ENCODE measurements around the gene ADGRB3. TPM values are rescaled to one million over a fixed set of nuclear protein-coding genes. Genes with fewer than 3 reads are reported as not detected.

Gene ADGRB3
- total RNA-seq, 1 donor from 2014 or later: 1.8 TPM

DNA sequence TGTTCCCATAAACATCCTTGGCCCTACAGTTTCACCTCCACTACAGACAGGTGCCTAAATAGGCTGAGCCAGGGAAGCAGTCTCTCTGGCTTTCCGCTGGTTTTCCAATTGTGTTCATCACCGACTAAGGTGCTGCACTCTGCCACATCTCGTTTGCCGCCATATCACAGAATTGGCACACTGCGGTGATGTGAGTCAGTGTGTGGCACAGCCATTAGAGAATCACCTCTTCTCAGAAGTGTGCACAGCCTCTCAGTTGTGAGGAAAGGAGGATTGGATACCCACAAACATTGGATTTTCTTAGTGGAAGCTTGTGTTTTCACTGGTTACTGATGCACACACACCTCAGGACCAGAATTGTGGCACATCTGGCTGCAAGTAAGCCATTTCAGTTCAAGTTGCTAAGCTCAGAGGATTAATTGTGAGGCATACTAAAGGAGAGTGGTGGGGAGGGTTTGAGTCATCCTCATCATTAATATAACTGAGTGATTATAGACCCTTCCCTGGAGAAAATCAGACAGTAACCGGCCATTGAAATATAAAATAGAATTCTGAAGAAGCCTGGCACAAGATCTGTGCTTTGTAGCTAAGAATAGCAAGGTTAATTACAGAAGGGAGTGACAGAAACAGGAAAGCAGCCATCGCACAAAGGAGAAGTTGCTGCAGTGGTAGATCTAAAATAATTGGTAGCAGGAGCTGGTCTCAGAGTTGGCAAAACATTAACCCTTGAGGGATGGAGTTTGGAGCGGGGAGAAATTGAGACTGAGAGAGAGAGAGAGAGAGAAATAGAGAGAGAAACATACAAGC is 654.8 kb downstream of the ADGRB3 start:
- no peak overlapping the region for H3K27ac Mint-ChIP-seq
- no peak for TF ChIP-seq CTCF (IDR thresholded peaks at IDR 0.05; ENCODE audit: unreplicated experiment)
- H3K36me3 Mint-ChIP-seq (ENCODE audit: insufficient read depth): no peaks in the 10 kb centered on the region
- H3K27me3 Mint-ChIP-seq: no peaks in the 10 kb centered on the region
- DNase-seq (ENCODE audit: low spot score, unreplicated experiment): no peak
- peaks cover 1% of the 10 kb centered on the region for H3K4me1 Mint-ChIP-seq (ENCODE audit: low read depth)
- H3K4me3 Mint-ChIP-seq (ENCODE audit: low read depth): no peak overlapping the region
- H3K9me3 Mint-ChIP-seq (ENCODE audit: low read depth): no peaks in the 10 kb centered on the region

DNA sequence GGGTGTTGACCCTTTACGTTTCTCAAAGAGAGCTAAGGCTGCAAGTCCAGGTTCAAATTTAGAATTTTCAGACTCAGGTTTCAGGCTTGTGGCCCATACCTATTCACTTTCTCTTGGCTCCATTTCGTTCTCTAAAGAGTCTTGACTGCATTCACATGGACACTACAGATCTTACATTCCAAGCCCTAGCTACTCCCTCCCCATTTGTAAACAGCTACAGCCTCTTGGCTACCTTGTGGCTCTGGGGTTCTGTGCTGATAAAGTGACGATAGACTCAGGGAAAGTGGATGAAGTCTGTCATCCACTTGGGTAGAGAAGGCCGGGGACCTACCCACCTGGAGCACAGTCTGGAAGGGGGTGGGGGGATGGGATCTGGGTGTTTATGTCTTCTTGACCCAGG is 658.4 kb downstream of the ADGRB3 start:
- peaks cover 1% of the 10 kb centered on the region for H3K4me1 Mint-ChIP-seq (ENCODE audit: low read depth)
- no peaks in the 10 kb centered on the region for H3K27me3 Mint-ChIP-seq
- H3K4me3 Mint-ChIP-seq (ENCODE audit: low read depth): no peak overlapping the region
- H3K27ac Mint-ChIP-seq: no peak overlapping the region
- H3K36me3 Mint-ChIP-seq (ENCODE audit: insufficient read depth): no peaks in the 10 kb centered on the region
- no peak for DNase-seq (ENCODE audit: low spot score, unreplicated experiment)
- no peaks in the 10 kb centered on the region for H3K9me3 Mint-ChIP-seq (ENCODE audit: low read depth)
- no peak for TF ChIP-seq CTCF (IDR thresholded peaks at IDR 0.05; ENCODE audit: unreplicated experiment)

DNA sequence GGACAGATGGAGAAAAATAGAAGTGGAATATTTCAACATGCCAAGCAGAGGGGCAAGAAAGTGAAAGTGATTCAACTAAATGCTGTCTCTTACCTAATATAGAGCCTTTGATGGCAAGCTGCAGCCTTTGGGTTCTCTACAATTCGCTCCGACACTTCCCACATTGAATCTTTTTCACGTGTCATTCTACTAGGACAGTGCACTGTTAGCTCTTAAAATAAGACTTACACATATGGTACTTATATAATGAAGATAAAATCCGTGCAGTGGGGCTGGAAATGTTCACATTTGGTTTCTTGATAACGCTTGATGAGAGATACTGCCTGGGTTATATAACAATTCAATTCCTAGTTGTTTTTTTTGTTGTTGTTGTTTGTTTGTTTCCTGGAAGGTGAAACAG is 659.3 kb downstream of the ADGRB3 start:
- H3K27me3 Mint-ChIP-seq: no peaks in the 10 kb centered on the region
- H3K36me3 Mint-ChIP-seq (ENCODE audit: insufficient read depth): no peaks in the 10 kb centered on the region
- no peak overlapping the region for H3K27ac Mint-ChIP-seq
- no peak for TF ChIP-seq CTCF (IDR thresholded peaks at IDR 0.05; ENCODE audit: unreplicated experiment)
- peaks cover 1% of the 10 kb centered on the region for H3K4me1 Mint-ChIP-seq (ENCODE audit: low read depth)
- no peak overlapping the region for H3K4me3 Mint-ChIP-seq (ENCODE audit: low read depth)
- H3K9me3 Mint-ChIP-seq (ENCODE audit: low read depth): no peaks in the 10 kb centered on the region
- no peak for DNase-seq (ENCODE audit: low spot score, unreplicated experiment)

GRCh38 chr6:69294862-69295261 is 659.8 kb downstream of the ADGRB3 start:
- Mint-ChIP-seq H3K27me3 (no peaks in the 10 kb centered on the region), H3K36me3 (ENCODE audit: insufficient read depth) (no peaks in the 10 kb centered on the region)
- no peak for TF ChIP-seq CTCF (IDR thresholded peaks at IDR 0.05; ENCODE audit: unreplicated experiment)

DNA sequence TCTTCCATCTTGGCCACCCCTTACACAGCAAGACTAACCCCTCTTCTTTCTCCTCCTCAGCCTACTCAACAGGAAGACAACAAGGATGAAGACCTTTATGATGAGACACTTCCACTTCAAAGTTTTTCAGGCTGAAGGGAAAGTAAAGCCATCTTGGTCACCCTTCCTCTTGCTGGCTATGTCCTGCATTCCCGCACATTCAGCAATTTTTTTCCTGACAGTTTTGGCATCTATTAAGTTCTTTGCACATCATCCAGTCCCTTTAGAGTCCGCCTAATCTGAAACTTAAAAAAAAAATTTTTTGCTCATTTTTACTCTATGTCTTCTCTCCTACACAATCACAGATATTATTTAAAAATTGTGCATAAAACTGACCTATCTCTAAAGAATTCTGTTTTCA is 668.3 kb downstream of the ADGRB3 start:
- no peak for TF ChIP-seq CTCF (IDR thresholded peaks at IDR 0.05; ENCODE audit: unreplicated experiment)
- DNase-seq (ENCODE audit: low spot score, unreplicated experiment): no peak
- Mint-ChIP-seq H3K4me1 (ENCODE audit: low read depth) (no peaks in the 10 kb centered on the region), H3K4me3 (ENCODE audit: low read depth) (no peak overlapping the region), H3K9me3 (ENCODE audit: low read depth) (no peaks in the 10 kb centered on the region), H3K27ac (no peak overlapping the region), H3K27me3 (no peaks in the 10 kb centered on the region), H3K36me3 (ENCODE audit: insufficient read depth) (no peaks in the 10 kb centered on the region)

More at GRCh38 chr6:69294862-69295261, 659.8 kb downstream of the ADGRB3 start:
- H3K27ac Mint-ChIP-seq: no peak overlapping the region
- H3K4me3 Mint-ChIP-seq (ENCODE audit: low read depth): no peak overlapping the region
- H3K9me3 Mint-ChIP-seq (ENCODE audit: low read depth): no peaks in the 10 kb centered on the region
- DNase-seq (ENCODE audit: low spot score, unreplicated experiment): no peak
- peaks cover 1% of the 10 kb centered on the region for H3K4me1 Mint-ChIP-seq (ENCODE audit: low read depth)
